HepG2 (cell line): Measurements from ENCODE around the gene CCDC154. TPM values are rescaled to one million over a fixed set of nuclear protein-coding genes. Genes with fewer than 3 reads are reported as not detected.

Experiments used
- DMTF1 ChIP-seq: sonication (generic); formaldehyde crosslinking; IDR thresholded peaks from 2 replicates; pipeline ENCODE4 v1.4.0; 2020; ENCODE audit warnings: mild to moderate bottlenecking, missing genetic modification reagents
- PREB ChIP-seq: sonication (generic); formaldehyde crosslinking; IDR thresholded peaks from 2 replicates; pipeline ENCODE4 v1.4.0; 2020; ENCODE audit warnings: missing genetic modification reagents
- ZNF142 ChIP-seq: sonication (generic); formaldehyde crosslinking; IDR thresholded peaks from 2 replicates; pipeline ENCODE4 v1.4.0; 2020; ENCODE audit warnings: missing genetic modification reagents
- polyA plus RNA-seq, 8 experiments: library from polyadenylated mRNA; depleted of rRNA in 3 of 8; stranded (reverse) in 7 of 8; unstranded in 1 of 8; fragments of >200 nt; fragmentation: Illumina TruSeq in 4 of 8; extraction: Trizol in 4 of 8; gene quantifications; 2 replicates each; pipeline versions ENCODE4 v1.2.1 to v1.2.3, GENCODE V29; 2011 to 2016; ENCODE audit warnings: low read depth in 4 of 8, missing spikeins in 1 of 8, mixed read lengths in 1 of 8; ENCODE audit not compliant: insufficient read depth in 1 of 8
- total RNA-seq, 5 experiments: library from RNA; depleted of rRNA; stranded (reverse); fragments of >200 nt; fragmentation: Illumina TruSeq; extraction: Trizol; gene quantifications; 2 replicates each; pipeline ENCODE4 v1.2.3, GENCODE V29; 2016; ENCODE audit warnings: low read depth in 1 of 5

Gene CCDC154
- total and polyA plus RNA-seq, 2 of the 13 experiments (the other 11 are each of a cell fraction or from before 2014, with no cell fraction given): 0.92 to 1.5 TPM

GRCh38 chr16:1461146-1461545, 16.8 kb upstream of the CCDC154 start (continued):
- TF ChIP-seq PREB (CRISPR knock-in tag): no peak
- TF ChIP-seq DMTF1 (CRISPR knock-in tag): no peak
- TF ChIP-seq ZNF142: no peak
